Type B pancreatic cell (in vitro differentiated cells): ENCODE results near the gene ADPRH. TPM values are rescaled to one million over a fixed set of nuclear protein-coding genes. Genes with fewer than 3 reads are reported as not detected.

Source experiments
- DNase-seq: peaks from one replicate; pipeline ENCODE4 v3.0.0; 2021; ENCODE audit warnings: mixed read lengths; ENCODE audit not compliant: unreplicated experiment; ENCODE audit errors: extremely low spot score
- H3K27ac Mint-ChIP-seq: 2 replicates; pipeline ENCODE4 v1.8.0; 2021; ENCODE audit warnings: mild to moderate bottlenecking, mixed read lengths
- H3K27me3 Mint-ChIP-seq: 2 replicates; pipeline ENCODE4 v1.8.0; 2021; ENCODE audit warnings: mixed read lengths
- H3K36me3 Mint-ChIP-seq: 2 replicates; pipeline ENCODE4 v1.8.0; 2021; ENCODE audit warnings: mixed read lengths
- H3K4me1 Mint-ChIP-seq: one replicate; pipeline ENCODE4 v1.8.0; 2021; ENCODE audit warnings: mixed read lengths; ENCODE audit not compliant: unreplicated experiment
- H3K4me3 Mint-ChIP-seq: 2 replicates; pipeline ENCODE4 v1.8.0; 2021; ENCODE audit warnings: mild to moderate bottlenecking, mixed read lengths
- H3K9me3 Mint-ChIP-seq: 2 replicates; pipeline ENCODE4 v1.8.0; 2021; ENCODE audit warnings: mixed read lengths
- CTCF ChIP-seq: fragments of 200-600 bp; sonication (generic); conservative IDR thresholded peaks from 2 replicates; pipeline ENCODE4 v1.5.0; 2021; ENCODE audit warnings: antibody characterized with exemption, mild to moderate bottlenecking
- total RNA-seq: library from RNA; stranded (reverse); gene quantifications from 2 replicates; pipeline ENCODE4 v1.2.1, GENCODE V29; 2021; ENCODE audit warnings: low replicate concordance

The ADPRH gene
- total RNA-seq, 1 donor from 2014 or later: 2.9 TPM

GRCh38 chr3:119632829-119633228 is 53.5 kb downstream of the ADPRH start:
- Mint-ChIP-seq H3K27ac (no peak overlapping the region), H3K4me3 (no peak overlapping the region), H3K36me3 (no peaks in the 10 kb centered on the region), H3K4me1 (peaks cover 20% of the 10 kb centered on the region), H3K27me3 (no peaks in the 10 kb centered on the region), H3K9me3 (no peaks in the 10 kb centered on the region)
- TF ChIP-seq CTCF: no peak
- DNase-seq: no peak

- Mint-ChIP-seq H3K27me3 (no peaks in the 10 kb centered on the region), H3K27ac (no peak overlapping the region), H3K36me3 (no peaks in the 10 kb centered on the region), H3K4me3 (no peak overlapping the region), H3K9me3 (no peaks in the 10 kb centered on the region), H3K4me1 (peaks cover 24% of the 10 kb centered on the region)
- DNase-seq: no peak
- no peak for TF ChIP-seq CTCF
Observed at GRCh38 chr3:119635719-119636118, 56.4 kb downstream of the ADPRH start.

- Mint-ChIP-seq H3K9me3 (no peaks in the 10 kb centered on the region), H3K4me3 (no peak overlapping the region), H3K36me3 (peaks cover 2% of the 10 kb centered on the region), H3K27ac (no peak overlapping the region), H3K27me3 (no peaks in the 10 kb centered on the region), H3K4me1 (peaks cover 21% of the 10 kb centered on the region)
- no peak for TF ChIP-seq CTCF
- DNase-seq: no peak
Observed at GRCh38 chr3:119636249-119636648, 57.0 kb downstream of the ADPRH start.

- H3K4me3 Mint-ChIP-seq: no peak overlapping the region
- DNase-seq: no peak
- peaks cover 4% of the 10 kb centered on the region for H3K36me3 Mint-ChIP-seq
- H3K4me1 Mint-ChIP-seq: peaks cover 15% of the 10 kb centered on the region
- H3K27ac Mint-ChIP-seq: no peak overlapping the region
- no peaks in the 10 kb centered on the region for H3K9me3 Mint-ChIP-seq
- TF ChIP-seq CTCF: no peak
- no peaks in the 10 kb centered on the region for H3K27me3 Mint-ChIP-seq
Observed at GRCh38 chr3:119636891-119637611, 57.8 kb downstream of the ADPRH start.

- Mint-ChIP-seq H3K36me3 (peaks cover 4% of the 10 kb centered on the region), H3K27ac (peak overlapping the region; percentile 90), H3K4me3 (no peak overlapping the region), H3K4me1 (peaks cover 11% of the 10 kb centered on the region), H3K9me3 (no peaks in the 10 kb centered on the region), H3K27me3 (no peaks in the 10 kb centered on the region)
- no peak for DNase-seq
- TF ChIP-seq CTCF: no peak
Observed at GRCh38 chr3:119637679-119638477, 58.6 kb downstream of the ADPRH start.

Other genes starting within 250 kb of the ADPRH start
- gene TMEM39A, start 115.9 kb upstream of the ADPRH start, total RNA-seq: 65.9 and 66.0 TPM in 2 replicates
- gene POGLUT1, start 110.5 kb upstream of the ADPRH start, total RNA-seq: 11.4 and 24.1 TPM in 2 replicates
- 114 and 139 TPM in 2 replicates for gene TIMMDC1, start 80.9 kb upstream of the ADPRH start, total RNA-seq
- gene CD80, start 19.9 kb upstream of the ADPRH start, total RNA-seq: 0.10 TPM in 1 of 2 replicates, not detected in the other
- gene PLA1A, start 18.4 kb downstream of the ADPRH start, total RNA-seq: 0.64 and 1.6 TPM in 2 replicates
- gene POPDC2, start 81.1 kb downstream of the ADPRH start, total RNA-seq: 1.4 and 2.6 TPM in 2 replicates
- 28.3 and 32.0 TPM in 2 replicates for gene COX17, start 97.9 kb downstream of the ADPRH start, total RNA-seq
- gene CFAP91, start 123.5 kb downstream of the ADPRH start, total RNA-seq: 2.1 and 19.0 TPM in 2 replicates
- gene NR1I2, start 202.6 kb downstream of the ADPRH start, total RNA-seq: 0.65 and 1.4 TPM in 2 replicates